Ascending aorta (tissue), 2 donors: ENCODE results near the gene LGMN. TPM values are rescaled to one million over a fixed set of nuclear protein-coding genes. Genes with fewer than 3 reads are reported as not detected.
"Not testable (repeated sequence)": the region's sequence is repeated elsewhere in the genome, so short reads cannot be mapped to it uniquely, and the experiment has no call there.

Source experiments
- DNase-seq, 2 donors: peaks; one replicate each; pipeline ENCODE4 v3.0.0-alpha.2; 2019; ENCODE audit warnings: low spot score in 2 of 2
- H3K27ac ChIP-seq, 2 donors: fragments of 200-600 bp; sonication (generic); one replicate each; pipeline ENCODE4 v1.5.1; 2016 to 2017; ENCODE audit warnings: mild to moderate bottlenecking in 1 of 2
- H3K27me3 ChIP-seq: fragments of 200-600 bp; sonication (generic); one replicate; pipeline ENCODE4 v1.5.1; 2017
- H3K36me3 ChIP-seq, 2 donors: fragments of 200-600 bp; sonication (generic); one replicate each; pipeline ENCODE4 v1.5.1; 2016
- H3K4me1 ChIP-seq, 2 donors: fragments of 200-600 bp; sonication (generic); one replicate each; pipeline ENCODE4 v1.5.1; 2016 to 2017; ENCODE audit warnings: mild to moderate bottlenecking in 1 of 2
- H3K4me3 ChIP-seq, 2 donors: fragments of 200-600 bp; sonication (generic); one replicate each; pipeline ENCODE4 v1.5.1; 2016 to 2017; ENCODE audit warnings: mild to moderate bottlenecking in 1 of 2
- H3K9me3 ChIP-seq, 2 donors: fragments of 200-600 bp; sonication (generic); one replicate each; pipeline ENCODE4 v1.5.1; 2016
- CTCF ChIP-seq, 3 experiments: fragments of 200-600 bp in 2 of 3; fragments of 450-650 bp in 1 of 3; sonication (generic) in 2 of 3; IDR thresholded peaks; one replicate each; pipeline ENCODE4 v1.5.1; 2016 to 2019; ENCODE audit warnings: antibody characterized with exemption in 3 of 3, mild to moderate bottlenecking in 1 of 3, moderate library complexity in 1 of 3
- intact Hi-C: fragments of 100-400 bp; cut with DNase I; formaldehyde crosslinking; loops from one replicate; pipeline ENCODE4 v1.15.1; 2023
- total RNA-seq: library from RNA; depleted of rRNA; stranded (reverse); fragments of >200 nt; gene quantifications from one replicate; pipeline ENCODE4 v1.1.0, GENCODE V29; 2016

Gene LGMN
- total RNA-seq, 1 donor from 2014 or later, result 76.7 TPM

GRCh38 chr14:92750994-92751400, 2.6 kb upstream of the LGMN start:
- TF ChIP-seq CTCF (IDR thresholded peaks at IDR 0.05), result no peak

GRCh38 chr14:92750222-92750728, 1.8 kb upstream of the LGMN start:
- intact Hi-C loops, H3K4me3 ChIP-seq, H3K27me3 ChIP-seq, H3K27ac ChIP-seq, H3K9me3 ChIP-seq, H3K4me1 ChIP-seq, H3K36me3 ChIP-seq, DNase-seq: not testable (repeated sequence)

More at GRCh38 chr14:92750994-92751400, 2.6 kb upstream of the LGMN start:
- H3K27ac ChIP-seq, result no peak overlapping the region
- H3K4me1 ChIP-seq, result peaks cover 0 to 7% of the 10 kb centered on the region in 2 donors
- H3K36me3 ChIP-seq, result no peaks in the 10 kb centered on the region
- no peak for DNase-seq
- no peaks in the 10 kb centered on the region for H3K27me3 ChIP-seq
- no peak overlapping the region for H3K4me3 ChIP-seq
- no peaks in the 10 kb centered on the region for H3K9me3 ChIP-seq
- intact Hi-C loops, result no loop called here

GRCh38 chr14:92747701-92748258, 647 bp downstream of the LGMN start:
- H3K4me1 ChIP-seq, result peaks cover 0 to 7% of the 10 kb centered on the region in 2 donors
- no peak for TF ChIP-seq CTCF (IDR thresholded peaks at IDR 0.05)
- no peaks in the 10 kb centered on the region for H3K9me3 ChIP-seq
- H3K4me3 ChIP-seq, result peak overlapping the region; percentile 81 to 84
- H3K27ac ChIP-seq, result peak overlapping the region; percentile 88 to 93
- H3K27me3 ChIP-seq, result no peaks in the 10 kb centered on the region
- intact Hi-C loops, result loop anchor here (1.0 to 2.0 kb wide), 2 partner anchors 47 to 61 kb away; partner anchors contain the start of gene GOLGA5
- peaks cover 0 to 3% of the 10 kb centered on the region in 2 donors for H3K36me3 ChIP-seq
- DNase-seq, result no peak

- Histone ChIP-seq H3K27ac (no peak overlapping the region), H3K9me3 (no peaks in the 10 kb centered on the region), H3K4me3 (no peak overlapping the region), H3K4me1 (peaks cover 0 to 7% of the 10 kb centered on the region in 2 donors), H3K36me3 (peaks cover 9 to 23% of the 10 kb centered on the region in 2 donors), H3K27me3 (no peaks in the 10 kb centered on the region)
- no peak for DNase-seq
- intact Hi-C loops, result no loop called here
- no peak for TF ChIP-seq CTCF (IDR thresholded peaks at IDR 0.05)
Observed at GRCh38 chr14:92744198-92744597, 4.2 kb downstream of the LGMN start.

GRCh38 chr14:92740440-92740839, 8.0 kb downstream of the LGMN start:
- H3K36me3 ChIP-seq, result peaks cover 9 to 23% of the 10 kb centered on the region in 2 donors
- no peaks in the 10 kb centered on the region for H3K27me3 ChIP-seq
- intact Hi-C loops, result no loop called here
- no peak overlapping the region for H3K27ac ChIP-seq
- TF ChIP-seq CTCF (IDR thresholded peaks at IDR 0.05), result no peak
- no peaks in the 10 kb centered on the region for H3K4me1 ChIP-seq
- DNase-seq, result no peak
- no peak overlapping the region for H3K4me3 ChIP-seq
- H3K9me3 ChIP-seq, result no peaks in the 10 kb centered on the region

- H3K4me1 ChIP-seq, result no peaks in the 10 kb centered on the region
- intact Hi-C loops, result no loop called here
- peaks cover 6 to 23% of the 10 kb centered on the region in 2 donors for H3K36me3 ChIP-seq
Observed at GRCh38 chr14:92737619-92738188, 10.7 kb downstream of the LGMN start.

More at GRCh38 chr14:92737619-92738188, 10.7 kb downstream of the LGMN start:
- Histone ChIP-seq H3K9me3 (no peaks in the 10 kb centered on the region), H3K4me3 (no peak overlapping the region), H3K27ac (no peak overlapping the region), H3K27me3 (no peaks in the 10 kb centered on the region)
- no peak for DNase-seq
- no peak for TF ChIP-seq CTCF (IDR thresholded peaks at IDR 0.05)
